ENCODE measurements around the gene TRIM71.

- TF ChIP-seq POLR2A (IDR thresholded peaks at IDR 0.05) (no peak), CTCF (IDR thresholded peaks at IDR 0.05) (no peak)
Observed at GRCh38 chr3:32930161-32930560, 112.4 kb downstream of the TRIM71 start.
